DND-41 (cell line): Measurements from ENCODE around the gene VANGL1.

Source experiments
- CTCF ChIP-seq: IDR thresholded peaks from 2 replicates; pipeline ENCODE4 v1.5.1; 2012; ENCODE audit warnings: borderline replicate concordance, low read length, moderate library complexity, mild to moderate bottlenecking; ENCODE audit not compliant: poor library complexity, severe bottlenecking; ENCODE audit errors: extremely low read depth
- EZH2 ChIP-seq: IDR thresholded peaks from 3 replicates; pipeline ENCODE4 v1.6.1; 2012; ENCODE audit warnings: borderline replicate concordance, low read depth, mild to moderate bottlenecking, moderate library complexity, low read length, inconsistent platforms; ENCODE audit not compliant: severe bottlenecking

- TF ChIP-seq CTCF (no peak), EZH2 (no peak)
These were observed 24.4 kb downstream of the VANGL1 start for GRCh38 chr1:115666206-115666605.
